Endothelial cell of umbilical vein (primary cell): Measurements from ENCODE around the gene ARHGAP15. TPM values are rescaled to one million over a fixed set of nuclear protein-coding genes. Genes with fewer than 3 reads are reported as not detected.

Source experiments
- BruUV-seq: library from RNA; stranded (reverse); fragments of 400-500 nt; replicated peaks from 2 replicates; lab custom pipeline; 2021; lab: Mats Ljungman, UMichigan
- CTCF ChIA-PET: fragments of 300-600, 350-600 bp; sonication (Branson Sonifier 250); formaldehyde crosslinking; loops from one replicate; lab custom pipeline; 2021; ENCODE audit warnings: antibody characterized with exemption, inconsistent platforms; lab: Charles Lee
- POLR2A ChIA-PET: fragments of 300-600, 350-600 bp; sonication (Branson Sonifier 250); formaldehyde crosslinking; loops from one replicate; lab custom pipeline; 2021; ENCODE audit warnings: antibody characterized with exemption, inconsistent platforms; lab: Charles Lee
- DNase-seq: peaks from one replicate; pipeline ENCODE4 v3.0.0-alpha.2; 2011; ENCODE audit warnings: low read depth, low spot score
- FAIRE-seq: peaks from 2 replicates; lab custom pipeline; 2011; peaks lifted over from hg19 to GRCh38; lab: Jason Lieb, UNC
- H2AFZ ChIP-seq: 2 replicates; pipeline ENCODE4 v1.6.0; 2012; ENCODE audit warnings: low read depth, low read length, control low read depth, inconsistent platforms
- H3K27ac ChIP-seq: 2 replicates; pipeline ENCODE4 v1.5.1; 2011; ENCODE audit warnings: low read depth, mild to moderate bottlenecking, control low read depth, low read length, moderate library complexity; ENCODE audit not compliant: insufficient read depth
- H3K27me3 ChIP-seq, 2 experiments: 2 replicates each; pipeline versions ENCODE4 v1.6.0 to v1.6.1; 2011; ENCODE audit warnings: low read length in 2 of 2, mixed read lengths in 1 of 2; ENCODE audit not compliant: control insufficient read depth in 2 of 2, insufficient read depth in 2 of 2
- H3K36me3 ChIP-seq, 2 experiments: 2 replicates in 1 of 2; 3 replicates in 1 of 2; pipeline ENCODE4 v1.5.1; 2011; ENCODE audit warnings: low read length in 2 of 2, mild to moderate bottlenecking in 1 of 2, moderate library complexity in 1 of 2; ENCODE audit not compliant: control insufficient read depth in 2 of 2, insufficient read depth in 2 of 2; ENCODE audit errors: extremely low read depth in 1 of 2
- H3K4me1 ChIP-seq: 3 replicates; pipeline ENCODE4 v1.5.1; 2011; ENCODE audit warnings: mild to moderate bottlenecking, low read length; ENCODE audit not compliant: control insufficient read depth, insufficient read depth; ENCODE audit errors: extremely low read depth
- H3K4me2 ChIP-seq: 2 replicates; pipeline ENCODE4 v1.6.1; 2011; ENCODE audit warnings: low read length, control low read depth, mixed read lengths; ENCODE audit not compliant: insufficient read depth
- H3K4me3 ChIP-seq, 3 experiments: fragments of 200-600 bp in 1 of 3; sonication (generic), shearing (Covaris generic) in 1 of 3; replicated peaks in 1 of 3; 2 replicates each; pipeline ENCODE4 v1.5.1; 2011 to 2016; ENCODE audit warnings: control low read depth in 3 of 3, low read length in 3 of 3, mild to moderate bottlenecking in 2 of 3, inconsistent platforms in 1 of 3, low read depth in 1 of 3, moderate library complexity in 1 of 3; ENCODE audit not compliant: insufficient read depth in 1 of 3
- H3K79me2 ChIP-seq: 2 replicates; pipeline ENCODE4 v1.6.0; 2012; ENCODE audit warnings: low read length, inconsistent platforms; ENCODE audit not compliant: control insufficient read depth, insufficient read depth
- H3K9ac ChIP-seq: replicated peaks from 2 replicates; pipeline ENCODE3; 2011; ENCODE audit warnings: low read length, control low read depth; ENCODE audit not compliant: insufficient read depth; ENCODE audit errors: extremely low read depth
- H3K9me1 ChIP-seq: replicated peaks from 3 replicates; pipeline ENCODE4 v1.6.0; 2011; ENCODE audit warnings: mild to moderate bottlenecking, low read length; ENCODE audit not compliant: control insufficient read depth, insufficient read depth; ENCODE audit errors: extremely low read depth
- H3K9me3 ChIP-seq: replicated peaks from 2 replicates; pipeline ENCODE4 v1.5.1; 2012; ENCODE audit warnings: low read length, inconsistent platforms; ENCODE audit not compliant: control insufficient read depth, insufficient read depth
- H4K20me1 ChIP-seq: replicated peaks from 2 replicates; pipeline ENCODE3; 2011; ENCODE audit warnings: mild to moderate bottlenecking, low read length; ENCODE audit not compliant: control insufficient read depth, insufficient read depth; ENCODE audit errors: extremely low read depth
- EZH2 ChIP-seq: IDR thresholded peaks from 2 replicates; pipeline ENCODE4 v1.6.1; 2012; ENCODE audit warnings: borderline replicate concordance, low read depth, mild to moderate bottlenecking, moderate library complexity, low read length, inconsistent platforms; ENCODE audit not compliant: severe bottlenecking
- FOS ChIP-seq: IDR thresholded peaks from 2 replicates; pipeline ENCODE4 v1.6.1; 2011; ENCODE audit warnings: mild to moderate bottlenecking, low read length, moderate library complexity, borderline replicate concordance; ENCODE audit not compliant: insufficient read depth
- GATA2 ChIP-seq: IDR thresholded peaks from 2 replicates; pipeline ENCODE4 v1.7.0; 2011; ENCODE audit warnings: low read depth, mild to moderate bottlenecking, moderate library complexity, mixed read lengths, low read length; ENCODE audit not compliant: insufficient read length, insufficient read depth
- JUN ChIP-seq: IDR thresholded peaks from 2 replicates; pipeline ENCODE4 v1.6.1; 2011; ENCODE audit warnings: borderline replicate concordance, low read depth; ENCODE audit not compliant: insufficient read length, insufficient read depth
- MYC ChIP-seq: IDR thresholded peaks from one replicate; pipeline ENCODE4 v1.6.1; 2011; ENCODE audit warnings: mild to moderate bottlenecking, low read depth, low read length
- POLR2A ChIP-seq: IDR thresholded peaks from 2 replicates; pipeline ENCODE4 v1.6.1; 2012; ENCODE audit warnings: low read depth, mild to moderate bottlenecking, control low read depth, low read length
- POLR2AphosphoS5 ChIP-seq: IDR thresholded peaks from 2 replicates; pipeline ENCODE4 v1.6.1; 2012; ENCODE audit warnings: low read depth, mild to moderate bottlenecking, control low read depth, low read length, moderate library complexity; ENCODE audit not compliant: insufficient read depth
- dilution Hi-C: fragments of 300-500 bp; cut with MboI; formaldehyde crosslinking; loops from one replicate; pipeline ENCODE4 v1.15.0; 2019; ENCODE audit warnings: low sequenced_read_pairs; ENCODE audit not compliant: extremely low pct_ligation_motif_present
- intact Hi-C: fragments of 100-400 bp; cut with micrococcal nuclease; formaldehyde crosslinking; loops from one replicate; pipeline ENCODE4 v1.10.0; 2022
- polyA plus RNA-seq, 4 experiments: library from polyadenylated mRNA; depleted of rRNA in 3 of 4; stranded (reverse) in 3 of 4; unstranded in 1 of 4; fragments of >200 nt; gene quantifications; 2 replicates each; pipeline versions ENCODE4 v1.2.1 to v1.2.3, GENCODE V29; 2011 to 2012; ENCODE audit warnings: missing spikeins in 1 of 4
- total RNA-seq: library from RNA; stranded (reverse); gene quantifications from 2 replicates; pipeline ENCODE4 v1.2.3, GENCODE V29; 2021
- TF ChIP-seq, protein P1 (sequence below): IDR thresholded peaks from 2 replicates; pipeline ENCODE4 v1.6.1; 2011; ENCODE audit not compliant: insufficient read depth, insufficient read length
- TF ChIP-seq, protein P2 (sequence below), 2 donors: IDR thresholded peaks; 1 replicate in 1 of 2; 2 replicates in 1 of 2; pipeline ENCODE4 v1.5.1; 2011; ENCODE audit warnings: low read length in 2 of 2, mild to moderate bottlenecking in 2 of 2, moderate library complexity in 2 of 2, control low read depth in 1 of 2, inconsistent platforms in 1 of 2, low read depth in 1 of 2; ENCODE audit not compliant: insufficient read depth in 1 of 2; ENCODE audit errors: extremely low read depth in 1 of 2

Gene ARHGAP15
- total and polyA plus RNA-seq, 2 donors (not counting 3 experiments of a cell fraction or from before 2014, with no cell fraction given): not detected

DNA sequence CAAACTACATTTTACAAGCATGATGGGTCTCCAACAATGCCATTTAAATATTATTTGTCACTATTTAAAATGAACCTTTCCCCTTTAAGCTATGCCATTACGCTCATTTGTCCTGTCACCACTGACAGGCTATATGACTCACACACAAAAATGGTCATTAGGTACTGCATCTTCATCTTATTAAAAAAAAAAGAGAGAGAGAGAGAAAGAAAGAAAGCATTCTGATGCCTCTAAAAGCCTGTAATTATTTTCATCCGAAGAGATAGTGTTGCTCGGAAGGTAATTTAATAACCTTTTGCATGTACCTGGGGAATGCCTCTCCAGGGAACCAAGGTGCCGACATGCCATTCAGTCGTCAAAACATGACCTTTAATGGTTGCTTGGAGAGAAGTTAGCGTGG, 226.7 kb downstream of the ARHGAP15 start:
- Histone ChIP-seq H3K27ac (no peak overlapping the region), H3K27me3 (no peaks in the 10 kb centered on the region), H4K20me1 (no peaks in the 10 kb centered on the region), H2AFZ (no peak overlapping the region), H3K79me2 (no peaks in the 10 kb centered on the region), H3K9me3 (no peaks in the 10 kb centered on the region), H3K9ac (no peak overlapping the region), H3K4me2 (no peak overlapping the region), H3K4me3 (no peak overlapping the region), H3K9me1 (no peaks in the 10 kb centered on the region), H3K4me1 (no peaks in the 10 kb centered on the region), H3K36me3 (no peaks in the 10 kb centered on the region)
- TF ChIP-seq JUN (no peak), EZH2 (no peak), POLR2AphosphoS5 (no peak), GATA2 (no peak), FOS (no peak), MYC (no peak), POLR2A (no peak)
- TF ChIP-seq, protein P1, sequence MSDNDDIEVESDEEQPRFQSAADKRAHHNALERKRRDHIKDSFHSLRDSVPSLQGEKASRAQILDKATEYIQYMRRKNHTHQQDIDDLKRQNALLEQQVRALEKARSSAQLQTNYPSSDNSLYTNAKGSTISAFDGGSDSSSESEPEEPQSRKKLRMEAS: no peak
- TF ChIP-seq, protein P2, sequence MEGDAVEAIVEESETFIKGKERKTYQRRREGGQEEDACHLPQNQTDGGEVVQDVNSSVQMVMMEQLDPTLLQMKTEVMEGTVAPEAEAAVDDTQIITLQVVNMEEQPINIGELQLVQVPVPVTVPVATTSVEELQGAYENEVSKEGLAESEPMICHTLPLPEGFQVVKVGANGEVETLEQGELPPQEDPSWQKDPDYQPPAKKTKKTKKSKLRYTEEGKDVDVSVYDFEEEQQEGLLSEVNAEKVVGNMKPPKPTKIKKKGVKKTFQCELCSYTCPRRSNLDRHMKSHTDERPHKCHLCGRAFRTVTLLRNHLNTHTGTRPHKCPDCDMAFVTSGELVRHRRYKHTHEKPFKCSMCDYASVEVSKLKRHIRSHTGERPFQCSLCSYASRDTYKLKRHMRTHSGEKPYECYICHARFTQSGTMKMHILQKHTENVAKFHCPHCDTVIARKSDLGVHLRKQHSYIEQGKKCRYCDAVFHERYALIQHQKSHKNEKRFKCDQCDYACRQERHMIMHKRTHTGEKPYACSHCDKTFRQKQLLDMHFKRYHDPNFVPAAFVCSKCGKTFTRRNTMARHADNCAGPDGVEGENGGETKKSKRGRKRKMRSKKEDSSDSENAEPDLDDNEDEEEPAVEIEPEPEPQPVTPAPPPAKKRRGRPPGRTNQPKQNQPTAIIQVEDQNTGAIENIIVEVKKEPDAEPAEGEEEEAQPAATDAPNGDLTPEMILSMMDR (IDR thresholded peaks at IDR 0.05; ENCODE audit: extremely low read depth in 1 of 2, insufficient read depth in 1 of 2, low read depth in 1 of 2, low read length in 2 of 2): no peak
- no TSS peak for BruUV-seq
- ChIA-PET CTCF (interaction anchor here (1.0 kb wide), 1 partner anchor 14 kb away, joined by 3 read pairs; no protein-coding TSS in a partner anchor), POLR2A (no interaction called here)
- intact Hi-C loops (no loop called here), dilution Hi-C loops (no loop called here)
- DNase-seq: no peak
- no peak for FAIRE-seq
